GM12875 (cell line): Measurements from ENCODE around the gene ITPRIPL1.

Source experiments
- H3K4me3 ChIP-seq: one replicate; pipeline ENCODE4 v1.5.1; 2011; ENCODE audit warnings: low read depth, low read length, control low read depth
- CTCF ChIP-seq: IDR thresholded peaks from 2 replicates; pipeline ENCODE4 v1.5.1; 2011; ENCODE audit warnings: low read depth, mild to moderate bottlenecking, control low read depth, inconsistent platforms, low read length, moderate library complexity, borderline replicate concordance; ENCODE audit not compliant: insufficient read depth

Gene ITPRIPL1

GRCh38 chr2:96323849-96324248 lies 1.3 kb upstream of the ITPRIPL1 start:
- no peak for TF ChIP-seq CTCF
- no peak overlapping the region for H3K4me3 ChIP-seq

- TF ChIP-seq CTCF, result no peak
- H3K4me3 ChIP-seq, result peak overlapping the region; percentile 63
These were observed 436 bp upstream of the ITPRIPL1 start for GRCh38 chr2:96324721-96325040.

GRCh38 chr2:96325884-96326255 lies 753 bp downstream of the ITPRIPL1 start:
- peak overlapping the region; percentile 63 for H3K4me3 ChIP-seq
- TF ChIP-seq CTCF, result no peak

GRCh38 chr2:96326564-96326963 lies 1.4 kb downstream of the ITPRIPL1 start:
- TF ChIP-seq CTCF, result no peak
- H3K4me3 ChIP-seq, result peak overlapping the region; percentile 63

GRCh38 chr2:96326990-96327820 lies 2.1 kb downstream of the ITPRIPL1 start:
- no peak for TF ChIP-seq CTCF
- no peak overlapping the region for H3K4me3 ChIP-seq

- TF ChIP-seq CTCF, result no peak
- no peak overlapping the region for H3K4me3 ChIP-seq
These were observed 4.3 kb downstream of the ITPRIPL1 start for GRCh38 chr2:96329456-96329855.

- no peak overlapping the region for H3K4me3 ChIP-seq
- TF ChIP-seq CTCF, result no peak
These were observed 4.8 kb downstream of the ITPRIPL1 start for GRCh38 chr2:96329874-96330273.
